IMR-90 (cell line): Measurements from ENCODE around the gene ME1. TPM values are rescaled to one million over a fixed set of nuclear protein-coding genes. Genes with fewer than 3 reads are reported as not detected.

ENCODE experiments used
- ATAC-seq: fragments of 200-7000 bp; cut with Tn5 transposase; 2 replicates; pipeline ENCODE4 v1.9.1; 2020; ENCODE audit warnings: low read depth, mild to moderate bottlenecking, moderate library complexity
- BruUV-seq: library from RNA; stranded (reverse); fragments of 400-500 nt; replicated peaks from 2 replicates; lab custom pipeline; 2021; lab: Mats Ljungman, UMichigan
- CTCF ChIA-PET: fragments of 300-600 bp; formaldehyde crosslinking; extraction: SDS; loops from one replicate; lab custom pipeline; 2021; ENCODE audit warnings: antibody characterized with exemption; lab: Yijun Ruan, JAX
- POLR2A ChIA-PET: fragments of 300-600 bp; sonication (Branson Sonifier 250); formaldehyde crosslinking; loops from one replicate; lab custom pipeline; 2022; ENCODE audit warnings: antibody characterized with exemption; ENCODE audit not compliant: unreplicated experiment; lab: Charles Lee
- DNase-seq: peaks from one replicate; pipeline ENCODE4 v3.0.0; 2013
- H2AFZ ChIP-seq: replicated peaks from 2 replicates; pipeline ENCODE3; 2013; ENCODE audit warnings: low read length, mild to moderate bottlenecking; ENCODE audit not compliant: poor library complexity
- H2AK5ac ChIP-seq: 2 replicates; pipeline ENCODE4 v1.6.1; 2013; ENCODE audit warnings: low read depth, low read length, inconsistent platforms
- H2AK9ac ChIP-seq: replicated peaks from 2 replicates; pipeline ENCODE3; 2013; ENCODE audit warnings: mild to moderate bottlenecking, low read depth, low read length, moderate library complexity; ENCODE audit not compliant: poor library complexity
- H2BK120ac ChIP-seq: 2 replicates; pipeline ENCODE4 v1.6.1; 2013; ENCODE audit warnings: low read depth, low read length, inconsistent platforms
- H2BK15ac ChIP-seq: 3 replicates; pipeline ENCODE4 v1.6.1; 2013; ENCODE audit warnings: low read depth, low read length, inconsistent platforms
- H2BK20ac ChIP-seq: 2 replicates; pipeline ENCODE4 v1.6.1; 2013; ENCODE audit warnings: low read depth, mild to moderate bottlenecking, inconsistent platforms, low read length, moderate library complexity
- H2BK5ac ChIP-seq: 2 replicates; pipeline ENCODE4 v1.6.1; 2013; ENCODE audit warnings: mild to moderate bottlenecking, low read depth, low read length, inconsistent platforms; ENCODE audit not compliant: poor library complexity, severe bottlenecking
- H3K14ac ChIP-seq: replicated peaks from 2 replicates; pipeline ENCODE4 v1.6.1; 2013; ENCODE audit warnings: low read depth, low read length, inconsistent platforms
- H3K18ac ChIP-seq: 2 replicates; pipeline ENCODE4 v1.6.1; 2013; ENCODE audit warnings: low read depth, low read length, control low read depth
- H3K23ac ChIP-seq: 2 replicates; pipeline ENCODE4 v1.6.1; 2013; ENCODE audit warnings: low read depth, low read length, inconsistent platforms
- H3K27ac ChIP-seq: 2 replicates; pipeline ENCODE4 v1.5.1; 2013; ENCODE audit warnings: mild to moderate bottlenecking, control low read depth, low read length; ENCODE audit not compliant: insufficient read depth
- H3K27me3 ChIP-seq: 2 replicates; pipeline ENCODE4 v1.6.1; 2013; ENCODE audit warnings: low read length; ENCODE audit not compliant: control insufficient read depth, insufficient read depth
- H3K36me3 ChIP-seq: 2 replicates; pipeline ENCODE4 v1.6.1; 2013; ENCODE audit warnings: low read length, mixed read lengths; ENCODE audit not compliant: control insufficient read depth, insufficient read depth
- H3K4ac ChIP-seq: 2 replicates; pipeline ENCODE4 v1.6.1; 2013; ENCODE audit warnings: low read depth, low read length, inconsistent platforms
- H3K4me1 ChIP-seq: 2 replicates; pipeline ENCODE4 v1.6.1; 2013; ENCODE audit warnings: low read length, mixed read lengths; ENCODE audit not compliant: control insufficient read depth, insufficient read depth
- H3K4me2 ChIP-seq: 2 replicates; pipeline ENCODE4 v1.6.1; 2013; ENCODE audit warnings: low read depth, mild to moderate bottlenecking, control low read depth, low read length, moderate library complexity
- H3K4me3 ChIP-seq: 2 replicates; pipeline ENCODE4 v1.5.1; 2013; ENCODE audit warnings: low read depth, mild to moderate bottlenecking, control low read depth, low read length, moderate library complexity; ENCODE audit not compliant: insufficient read depth
- H3K56ac ChIP-seq: 2 replicates; pipeline ENCODE4 v1.6.1; 2013; ENCODE audit warnings: low read length, inconsistent platforms; ENCODE audit not compliant: insufficient read depth; ENCODE audit errors: extremely low read depth
- H3K79me1 ChIP-seq, 2 experiments: 2 replicates each; pipeline ENCODE4 v1.6.1; 2013; ENCODE audit warnings: low read length in 2 of 2, inconsistent platforms in 1 of 2, low read depth in 1 of 2
- H3K9ac ChIP-seq: 2 replicates; pipeline ENCODE4 v1.6.1; 2013; ENCODE audit warnings: low read depth, low read length, control low read depth
- H3K9me1 ChIP-seq: 2 replicates; pipeline ENCODE4 v1.6.1; 2013; ENCODE audit warnings: low read length, inconsistent platforms; ENCODE audit not compliant: insufficient read depth
- H3K9me3 ChIP-seq: 2 replicates; pipeline ENCODE4 v1.6.1; 2013; ENCODE audit warnings: low read length; ENCODE audit not compliant: control insufficient read depth, insufficient read depth
- H4K20me1 ChIP-seq: 2 replicates; pipeline ENCODE4 v1.6.1; 2013; ENCODE audit warnings: low read length, inconsistent platforms; ENCODE audit not compliant: insufficient read depth
- H4K5ac ChIP-seq: 2 replicates; pipeline ENCODE4 v1.6.1; 2013; ENCODE audit warnings: mild to moderate bottlenecking, low read depth, low read length, control low read depth
- H4K8ac ChIP-seq, 2 experiments: 2 replicates each; pipeline ENCODE4 v1.6.1; 2013; ENCODE audit warnings: low read depth in 2 of 2, low read length in 2 of 2, control low read depth in 1 of 2, inconsistent platforms in 1 of 2
- H4K91ac ChIP-seq: 2 replicates; pipeline ENCODE4 v1.6.1; 2013; ENCODE audit warnings: low read depth, low read length, inconsistent platforms; ENCODE audit not compliant: insufficient read depth
- BHLHE40 ChIP-seq: fragments of 150-350 bp; IDR thresholded peaks from 2 replicates; pipeline ENCODE4 v1.6.1; 2016; ENCODE audit warnings: mild to moderate bottlenecking, low read depth, low read length
- CEBPB ChIP-seq: IDR thresholded peaks from 2 replicates; pipeline ENCODE4 v1.6.1; 2012; ENCODE audit warnings: low read depth, low read length, improper control_type of control experiment
- CHD1 ChIP-seq: IDR thresholded peaks from 2 replicates; pipeline ENCODE4 v1.6.1; 2012; ENCODE audit warnings: low read depth, low read length, improper control_type of control experiment
- CTCF ChIP-seq: conservative IDR thresholded peaks from 2 replicates; pipeline ENCODE4 v1.5.1; 2012; ENCODE audit warnings: mild to moderate bottlenecking, low read depth, low read length, improper control_type of control experiment
- ELK1 ChIP-seq: fragments of 150-350 bp; IDR thresholded peaks from 2 replicates; pipeline ENCODE4 v1.6.1; 2016; ENCODE audit warnings: low read depth, mild to moderate bottlenecking, low read length, moderate library complexity, borderline replicate concordance
- FOS ChIP-seq: fragments of 150-350 bp; IDR thresholded peaks from 2 replicates; pipeline ENCODE4 v1.6.1; 2016; ENCODE audit warnings: low read depth, low read length
- MAFK ChIP-seq: IDR thresholded peaks from 2 replicates; pipeline ENCODE4 v1.6.1; 2012; ENCODE audit warnings: low read depth, low read length, improper control_type of control experiment
- MAZ ChIP-seq: IDR thresholded peaks from 2 replicates; pipeline ENCODE4 v1.6.1; 2012; ENCODE audit warnings: low read depth, mild to moderate bottlenecking, low read length, improper control_type of control experiment, moderate library complexity, borderline replicate concordance
- MXI1 ChIP-seq: IDR thresholded peaks from 2 replicates; pipeline ENCODE4 v1.6.1; 2012; ENCODE audit warnings: low read depth, mild to moderate bottlenecking, low read length, moderate library complexity, borderline replicate concordance
- NFE2L2 ChIP-seq: fragments of 150-350 bp; IDR thresholded peaks from 2 replicates; pipeline ENCODE4 v1.6.1; 2016; ENCODE audit warnings: low read depth, mild to moderate bottlenecking, low read length
- POLR2A ChIP-seq: IDR thresholded peaks from 2 replicates; pipeline ENCODE4 v1.6.1; 2012; ENCODE audit warnings: mild to moderate bottlenecking, low read depth, low read length
- RAD21 ChIP-seq: IDR thresholded peaks from 2 replicates; pipeline ENCODE4 v1.6.1; 2012; ENCODE audit warnings: low read length, improper control_type of control experiment
- RCOR1 ChIP-seq: IDR thresholded peaks from 2 replicates; pipeline ENCODE4 v1.6.1; 2012; ENCODE audit warnings: mild to moderate bottlenecking, low read length, improper control_type of control experiment; ENCODE audit not compliant: insufficient replicate concordance
- RFX5 ChIP-seq: IDR thresholded peaks from 2 replicates; pipeline ENCODE4 v1.8.0; 2012; ENCODE audit warnings: low read depth, mild to moderate bottlenecking, low read length, moderate library complexity
- SMC3 ChIP-seq: fragments of 150-350 bp; IDR thresholded peaks from 2 replicates; pipeline ENCODE4 v1.6.1; 2016; ENCODE audit warnings: low read depth, mild to moderate bottlenecking, antibody characterized with exemption, low read length, moderate library complexity
- USF2 ChIP-seq: fragments of 150-350 bp; IDR thresholded peaks from 2 replicates; pipeline ENCODE4 v1.6.1; 2017; ENCODE audit warnings: mild to moderate bottlenecking, antibody characterized with exemption, low read length, low read depth
- WGBS, 2 experiments: methylation state at CpG; one replicate each; pipeline versions ENCODE4 v1.1.5 to v1.1.7; 2013; ENCODE audit warnings: missing lambda C conversion rate in 2 of 2; ENCODE audit not compliant: insufficient read length in 1 of 2; ENCODE audit errors: extremely low coverage in 2 of 2; 5-methylcytosine and 5-hydroxymethylcytosine counted together
- dilution Hi-C: fragments of 300-500 bp; cut with HindIII; formaldehyde crosslinking; loops from one replicate; pipeline ENCODE4 v1.14.3; 2018; ENCODE audit warnings: low sequenced_read_pairs; ENCODE audit not compliant: unreplicated experiment
- in situ Hi-C: fragments of 300-500 bp; cut with MboI; formaldehyde crosslinking; loops from 3 replicates; pipeline ENCODE4 v1.14.3; 2019; ENCODE audit warnings: low sequenced_read_pairs, inconsistent platforms, mixed read lengths
- intact Hi-C: fragments of 100-400 bp; cut with micrococcal nuclease; formaldehyde crosslinking; loops from 2 replicates; pipeline ENCODE4 v1.10.0; 2022
- polyA plus RNA-seq, 3 experiments: library from polyadenylated mRNA; depleted of rRNA; stranded (reverse); fragments of >200 nt; gene quantifications; 2 replicates each; pipeline ENCODE4 v1.2.3, GENCODE V29; 2012; ENCODE audit warnings: low replicate concordance in 1 of 3
- total RNA-seq: library from RNA; depleted of rRNA; stranded (reverse); fragments of >200 nt; gene quantifications from 2 replicates; pipeline ENCODE4 v1.2.3, GENCODE V29; 2012

Gene ME1
- total and polyA plus RNA-seq, 2 of the 4 experiments (the other 2 are of a cell fraction), result 21.5 to 24.4 TPM

GRCh38 chr6:83257791-83258190 is 173.1 kb downstream of the ME1 start:
- Histone ChIP-seq H3K4me2 (no peak overlapping the region), H3K9ac (no peak overlapping the region), H2BK120ac (no peak overlapping the region), H3K56ac (no peak overlapping the region), H3K14ac (no peak overlapping the region), H2AK9ac (no peak overlapping the region), H3K36me3 (no peaks in the 10 kb centered on the region), H4K8ac (no peak overlapping the region), H4K20me1 (no peaks in the 10 kb centered on the region), H3K9me3 (no peaks in the 10 kb centered on the region), H3K18ac (no peak overlapping the region), H4K91ac (no peak overlapping the region), H3K4me1 (peaks cover 3% of the 10 kb centered on the region; the same call in 1 of the 2 replicates), H2AFZ (no peak overlapping the region), H3K27me3 (no peaks in the 10 kb centered on the region), H3K4me3 (no peak overlapping the region), H3K9me1 (no peaks in the 10 kb centered on the region), H2AK5ac (no peak overlapping the region), H2BK5ac (no peak overlapping the region), H3K79me1 (peaks cover 0 to 3% of the 10 kb centered on the region in 2 experiments; a peak in 2 of 4 replicates), H4K5ac (no peak overlapping the region), H2BK20ac (no peak overlapping the region), H2BK15ac (no peak overlapping the region), H3K23ac (no peak overlapping the region), H3K4ac (no peak overlapping the region), H3K27ac (no peak overlapping the region)
- POLR2A ChIA-PET, result no interaction called here
- DNase-seq (no peak), ATAC-seq (no peak)
- intact Hi-C loops, result no loop called here
- in situ Hi-C loops, result no loop called here
- WGBS, 2 experiments, result no CpG with 5 or more reads among the region's 3 CpGs
- dilution Hi-C loops, result no loop called here
- TF ChIP-seq USF2, result no peak
- no peak for TF ChIP-seq ELK1
- TF ChIP-seq RFX5, result no peak
- TF ChIP-seq MXI1, result no peak
- no peak for TF ChIP-seq NFE2L2
- TF ChIP-seq BHLHE40, result no peak
- no peak for TF ChIP-seq POLR2A
- no peak for TF ChIP-seq CTCF
- TF ChIP-seq FOS, result no peak
- no peak for TF ChIP-seq RAD21
- no peak for TF ChIP-seq CHD1
- TF ChIP-seq RCOR1, result no peak
- no peak for TF ChIP-seq CEBPB
- no peak for TF ChIP-seq MAFK
- no peak for TF ChIP-seq SMC3
- no peak for TF ChIP-seq MAZ
- CTCF ChIA-PET, result no interaction called here
- BruUV-seq, result no TSS peak
